Measurements from ENCODE around the gene NOTCH1. TPM values are rescaled to one million over a fixed set of nuclear protein-coding genes. Genes with fewer than 3 reads are reported as not detected.

Gene NOTCH1
- total and polyA plus RNA-seq, 2 of the 13 experiments (the other 11 are each of a cell fraction or from before 2014, with no cell fraction given): 0.09 to 0.35 TPM

DNA sequence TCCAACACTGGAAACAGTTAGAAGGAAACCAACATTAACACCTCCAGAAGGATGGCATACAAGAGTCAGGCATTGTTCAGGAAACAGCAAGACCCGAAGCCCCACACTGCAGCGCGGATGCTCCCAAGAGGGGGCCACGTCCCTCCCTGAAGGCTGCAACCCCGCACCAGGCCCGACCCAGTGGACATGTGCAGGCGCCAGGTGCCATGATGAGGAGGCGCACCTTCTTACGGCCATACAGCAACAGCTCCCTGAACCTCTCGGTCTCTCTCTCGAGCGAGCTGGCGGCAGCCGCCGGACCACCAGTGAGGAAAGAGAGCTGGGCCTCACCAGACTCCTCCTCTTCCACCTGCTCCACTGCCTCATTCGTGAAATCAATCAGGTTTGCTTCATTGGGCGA, 83.2 kb downstream of the NOTCH1 start:
- BruUV-seq (replicated peaks): no TSS peak
- H3K27ac ChIP-seq (ENCODE audit: extremely low read length, insufficient read depth, low read length): no peak overlapping the region
- ATAC-seq (no peak), DNase-seq (ENCODE audit: low spot score) (no peak), FAIRE-seq (no peak)
- H3K4me2 ChIP-seq (ENCODE audit: low read depth, low read length): no peak overlapping the region
- no peaks in the 10 kb centered on the region for H4K20me1 ChIP-seq (ENCODE audit: insufficient read depth, low read length)
- in situ Hi-C loops (cut with HindIII; ENCODE audit: extremely low pct_ligation_motif_present, low pct_unique_long_range_greater_than_20kb): no loop called here
- WGBS (ENCODE audit: low lambda C conversion rate): 80% methylated on average over 5 of the region's 17 CpGs
- no peak overlapping the region for H3K4me3 ChIP-seq (replicated peaks in 1 of 3; ENCODE audit: insufficient read depth in 1 of 3, low read depth in 2 of 3, low read length in 3 of 3)
- intact Hi-C loops (cut with micrococcal nuclease; ENCODE audit: unreplicated experiment): no loop called here
- H3K79me2 ChIP-seq (ENCODE audit: insufficient read depth, low read length): no peaks in the 10 kb centered on the region
- H3K9me3 ChIP-seq (ENCODE audit: low read length): no peaks in the 10 kb centered on the region
- no peak overlapping the region for H3K9ac ChIP-seq (ENCODE audit: insufficient read depth, low read depth, low read length)
- H2AFZ ChIP-seq (ENCODE audit: low read length): no peak overlapping the region
- no peaks in the 10 kb centered on the region for H3K4me1 ChIP-seq (ENCODE audit: insufficient read depth, low read length)
- H3K36me3 ChIP-seq (replicated peaks in 1 of 2; ENCODE audit: control insufficient read depth in 1 of 2, insufficient read depth in 2 of 2, low read length in 2 of 2): peaks cover 48 to 88% of the 10 kb centered on the region in 2 experiments
- TF ChIP-seq ZFX (CRISPR knock-in tag; IDR thresholded peaks at IDR 0.05; ENCODE audit: low read depth) (no peak), NKX3-1 (CRISPR knock-in tag; IDR thresholded peaks at IDR 0.05) (no peak), AGO2 (optimal IDR thresholded peaks at IDR 0.05; ENCODE audit: low read depth, low read length) (peak; percentile 49)
- TF ChIP-seq, protein P1, sequence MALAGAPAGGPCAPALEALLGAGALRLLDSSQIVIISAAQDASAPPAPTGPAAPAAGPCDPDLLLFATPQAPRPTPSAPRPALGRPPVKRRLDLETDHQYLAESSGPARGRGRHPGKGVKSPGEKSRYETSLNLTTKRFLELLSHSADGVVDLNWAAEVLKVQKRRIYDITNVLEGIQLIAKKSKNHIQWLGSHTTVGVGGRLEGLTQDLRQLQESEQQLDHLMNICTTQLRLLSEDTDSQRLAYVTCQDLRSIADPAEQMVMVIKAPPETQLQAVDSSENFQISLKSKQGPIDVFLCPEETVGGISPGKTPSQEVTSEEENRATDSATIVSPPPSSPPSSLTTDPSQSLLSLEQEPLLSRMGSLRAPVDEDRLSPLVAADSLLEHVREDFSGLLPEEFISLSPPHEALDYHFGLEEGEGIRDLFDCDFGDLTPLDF (CRISPR knock-in tag; IDR thresholded peaks at IDR 0.05): no peak
- TF ChIP-seq, protein P2, sequence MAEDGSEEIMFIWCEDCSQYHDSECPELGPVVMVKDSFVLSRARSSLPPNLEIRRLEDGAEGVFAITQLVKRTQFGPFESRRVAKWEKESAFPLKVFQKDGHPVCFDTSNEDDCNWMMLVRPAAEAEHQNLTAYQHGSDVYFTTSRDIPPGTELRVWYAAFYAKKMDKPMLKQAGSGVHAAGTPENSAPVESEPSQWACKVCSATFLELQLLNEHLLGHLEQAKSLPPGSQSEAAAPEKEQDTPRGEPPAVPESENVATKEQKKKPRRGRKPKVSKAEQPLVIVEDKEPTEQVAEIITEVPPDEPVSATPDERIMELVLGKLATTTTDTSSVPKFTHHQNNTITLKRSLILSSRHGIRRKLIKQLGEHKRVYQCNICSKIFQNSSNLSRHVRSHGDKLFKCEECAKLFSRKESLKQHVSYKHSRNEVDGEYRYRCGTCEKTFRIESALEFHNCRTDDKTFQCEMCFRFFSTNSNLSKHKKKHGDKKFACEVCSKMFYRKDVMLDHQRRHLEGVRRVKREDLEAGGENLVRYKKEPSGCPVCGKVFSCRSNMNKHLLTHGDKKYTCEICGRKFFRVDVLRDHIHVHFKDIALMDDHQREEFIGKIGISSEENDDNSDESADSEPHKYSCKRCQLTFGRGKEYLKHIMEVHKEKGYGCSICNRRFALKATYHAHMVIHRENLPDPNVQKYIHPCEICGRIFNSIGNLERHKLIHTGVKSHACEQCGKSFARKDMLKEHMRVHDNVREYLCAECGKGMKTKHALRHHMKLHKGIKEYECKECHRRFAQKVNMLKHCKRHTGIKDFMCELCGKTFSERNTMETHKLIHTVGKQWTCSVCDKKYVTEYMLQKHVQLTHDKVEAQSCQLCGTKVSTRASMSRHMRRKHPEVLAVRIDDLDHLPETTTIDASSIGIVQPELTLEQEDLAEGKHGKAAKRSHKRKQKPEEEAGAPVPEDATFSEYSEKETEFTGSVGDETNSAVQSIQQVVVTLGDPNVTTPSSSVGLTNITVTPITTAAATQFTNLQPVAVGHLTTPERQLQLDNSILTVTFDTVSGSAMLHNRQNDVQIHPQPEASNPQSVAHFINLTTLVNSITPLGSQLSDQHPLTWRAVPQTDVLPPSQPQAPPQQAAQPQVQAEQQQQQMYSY (CRISPR knock-in tag; IDR thresholded peaks at IDR 0.05): no peak
- TF ChIP-seq, protein P3, sequence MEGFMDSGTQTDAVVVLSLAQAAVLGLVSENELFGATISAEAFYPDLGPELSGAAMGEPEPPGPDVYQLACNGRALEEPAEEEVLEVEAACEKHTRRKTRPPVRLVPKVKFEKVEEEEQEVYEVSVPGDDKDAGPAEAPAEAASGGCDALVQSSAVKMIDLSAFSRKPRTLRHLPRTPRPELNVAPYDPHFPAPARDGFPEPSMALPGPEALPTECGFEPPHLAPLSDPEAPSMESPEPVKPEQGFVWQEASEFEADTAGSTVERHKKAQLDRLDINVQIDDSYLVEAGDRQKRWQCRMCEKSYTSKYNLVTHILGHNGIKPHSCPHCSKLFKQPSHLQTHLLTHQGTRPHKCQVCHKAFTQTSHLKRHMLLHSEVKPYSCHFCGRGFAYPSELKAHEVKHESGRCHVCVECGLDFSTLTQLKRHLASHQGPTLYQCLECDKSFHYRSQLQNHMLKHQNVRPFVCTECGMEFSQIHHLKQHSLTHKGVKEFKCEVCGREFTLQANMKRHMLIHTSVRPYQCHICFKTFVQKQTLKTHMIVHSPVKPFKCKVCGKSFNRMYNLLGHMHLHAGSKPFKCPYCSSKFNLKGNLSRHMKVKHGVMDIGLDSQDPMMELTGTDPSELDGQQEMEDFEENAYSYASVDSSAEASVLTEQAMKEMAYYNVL (CRISPR knock-in tag; IDR thresholded peaks at IDR 0.05; ENCODE audit: borderline replicate concordance): no peak
- TF ChIP-seq, protein P4, sequence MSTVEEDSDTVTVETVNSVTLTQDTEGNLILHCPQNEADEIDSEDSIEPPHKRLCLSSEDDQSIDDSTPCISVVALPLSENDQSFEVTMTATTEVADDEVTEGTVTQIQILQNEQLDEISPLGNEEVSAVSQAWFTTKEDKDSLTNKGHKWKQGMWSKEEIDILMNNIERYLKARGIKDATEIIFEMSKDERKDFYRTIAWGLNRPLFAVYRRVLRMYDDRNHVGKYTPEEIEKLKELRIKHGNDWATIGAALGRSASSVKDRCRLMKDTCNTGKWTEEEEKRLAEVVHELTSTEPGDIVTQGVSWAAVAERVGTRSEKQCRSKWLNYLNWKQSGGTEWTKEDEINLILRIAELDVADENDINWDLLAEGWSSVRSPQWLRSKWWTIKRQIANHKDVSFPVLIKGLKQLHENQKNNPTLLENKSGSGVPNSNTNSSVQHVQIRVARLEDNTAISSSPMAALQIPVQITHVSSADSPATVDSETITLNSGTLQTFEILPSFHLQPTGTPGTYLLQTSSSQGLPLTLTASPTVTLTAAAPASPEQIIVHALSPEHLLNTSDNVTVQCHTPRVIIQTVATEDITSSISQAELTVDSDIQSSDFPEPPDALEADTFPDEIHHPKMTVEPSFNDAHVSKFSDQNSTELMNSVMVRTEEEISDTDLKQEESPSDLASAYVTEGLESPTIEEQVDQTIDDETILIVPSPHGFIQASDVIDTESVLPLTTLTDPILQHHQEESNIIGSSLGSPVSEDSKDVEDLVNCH (CRISPR knock-in tag; IDR thresholded peaks at IDR 0.05): no peak
- ChIA-PET POLR2A (no interaction called here), CTCF (ENCODE audit: low intra/inter-chr PET ratio, low total read pairs) (no interaction called here)
- H3K27me3 ChIP-seq (ENCODE audit: control insufficient read depth in 1 of 2, insufficient read depth in 2 of 2, low read length in 2 of 2): no peaks in the 10 kb centered on the region
